ENCODE measurements around the gene ADCY4. TPM values are rescaled to one million over a fixed set of nuclear protein-coding genes. Genes with fewer than 3 reads are reported as not detected.

Gene ADCY4
- total and polyA plus RNA-seq, 2 of the 13 experiments (the other 11 are each of a cell fraction or from before 2014, with no cell fraction given): 0.03 TPM; not detected in 1

DNA sequence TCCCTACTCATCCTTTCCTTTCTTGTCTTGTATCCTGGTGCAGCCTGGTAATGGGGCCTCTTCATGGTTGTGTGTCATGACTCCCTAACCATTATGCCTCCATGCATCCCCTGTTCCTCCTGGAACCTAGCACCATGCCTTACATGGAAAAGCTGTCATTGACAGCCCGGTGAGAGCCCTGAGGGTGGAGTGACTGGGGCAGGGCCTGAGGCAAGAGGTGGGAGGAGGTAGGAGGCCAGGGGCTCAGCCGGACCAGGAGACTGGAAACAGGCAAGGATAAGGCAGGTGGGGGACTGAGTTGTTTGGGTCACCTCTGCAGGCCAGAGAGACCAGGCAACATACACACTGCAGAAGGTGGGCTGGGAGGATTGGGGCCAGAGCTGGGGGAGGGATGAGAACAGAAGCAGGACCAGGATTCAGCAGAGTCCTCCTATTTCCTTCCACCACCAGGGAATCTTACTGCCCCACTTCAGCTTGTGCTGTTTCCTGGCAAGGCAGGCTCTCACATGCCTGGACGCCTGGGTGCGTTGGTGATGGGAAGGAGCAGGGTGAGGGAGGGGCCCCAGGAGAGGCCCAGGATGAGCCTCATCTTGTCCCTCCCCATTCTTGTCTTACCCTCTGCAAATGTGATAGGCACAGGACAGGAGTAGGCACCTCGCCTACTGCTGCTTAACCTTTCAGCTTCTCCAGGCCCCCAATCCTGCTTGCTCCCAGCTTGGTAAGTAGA is 25.2 kb downstream of the ADCY4 start, which contains the start of gene LTB4R2 (continued):
- TF ChIP-seq SPEN (CRISPR knock-in tag; IDR thresholded peaks at IDR 0.05; ENCODE audit: low read depth) (peak; percentile 1; the same call in 1 of the 2 replicates), AHDC1 (CRISPR knock-in tag; IDR thresholded peaks at IDR 0.05; ENCODE audit: borderline replicate concordance) (no peak), ZNF605 (CRISPR knock-in tag; IDR thresholded peaks at IDR 0.05) (0 out of 2 replicates have a peak, but pooled peaks have one; percentile 53), RBM22 (optimal IDR thresholded peaks at IDR 0.05; ENCODE audit: low read length) (peak; percentile 3), KMT2A (CRISPR knock-in tag; IDR thresholded peaks at IDR 0.05) (no peak), ZMAT3 (CRISPR knock-in tag; conservative IDR thresholded peaks at IDR 0.05) (no peak), PHB2 (IDR thresholded peaks at IDR 0.05; ENCODE audit: partially characterized antibody) (peak; percentile 60), NONO (IDR thresholded peaks at IDR 0.05) (0 out of 2 replicates have a peak, but pooled peaks have one; percentile 28), NONO (CRISPR knock-in tag; conservative IDR thresholded peaks at IDR 0.05) (no peak), ZNF709 (CRISPR knock-in tag; IDR thresholded peaks at IDR 0.05) (0 out of 2 replicates have a peak, but pooled peaks have one; percentile 54), TGIF2 (CRISPR knock-in tag; IDR thresholded peaks at IDR 0.05) (no peak), HES4 (CRISPR knock-in tag; IDR thresholded peaks at IDR 0.05; ENCODE audit: borderline replicate concordance) (no peak), IRF9 (CRISPR knock-in tag; IDR thresholded peaks at IDR 0.05; ENCODE audit: borderline replicate concordance) (no peak)

Measured in HepG2 (cell line).